UCSD-AML1 (cell line): Measurements from ENCODE around the gene NMNAT2.
"Not testable (repeated sequence)": the region's sequence is repeated elsewhere in the genome, so short reads cannot be mapped to it uniquely, and the experiment has no call there.

ENCODE experiments used
- DNase-seq: peaks from one replicate; lab custom pipeline; 2025; ENCODE audit not compliant: unreplicated experiment; lab: John Stamatoyannopoulos, UW

NMNAT2 gene

GRCh38 chr1:183288583-183288982 is 129.6 kb downstream of the NMNAT2 start:
- no peak for DNase-seq

DNA sequence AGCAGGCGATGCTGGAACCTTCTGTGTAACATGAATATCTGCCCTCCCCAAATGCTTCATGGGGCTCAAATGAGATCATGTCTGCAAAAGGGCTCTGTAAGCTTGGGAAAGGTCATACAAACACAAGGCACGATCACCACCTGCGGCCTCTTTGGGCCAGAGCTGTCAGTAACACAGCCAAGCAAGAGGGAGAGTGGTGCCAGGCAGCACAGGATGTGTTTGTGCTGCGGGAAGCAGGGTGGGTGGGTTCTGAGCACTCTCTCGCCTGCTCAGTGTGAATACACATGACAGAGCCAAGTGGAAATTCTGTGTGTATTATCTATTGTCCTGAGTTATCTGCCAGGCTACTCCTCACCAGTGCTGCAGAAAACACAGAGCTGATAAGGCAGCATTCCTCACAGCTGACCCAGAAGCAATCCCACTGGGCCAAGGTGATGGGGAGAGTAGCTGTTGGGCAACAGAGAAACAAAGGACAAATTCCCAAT is 130.9 kb downstream of the NMNAT2 start:
- no peak for DNase-seq

DNA sequence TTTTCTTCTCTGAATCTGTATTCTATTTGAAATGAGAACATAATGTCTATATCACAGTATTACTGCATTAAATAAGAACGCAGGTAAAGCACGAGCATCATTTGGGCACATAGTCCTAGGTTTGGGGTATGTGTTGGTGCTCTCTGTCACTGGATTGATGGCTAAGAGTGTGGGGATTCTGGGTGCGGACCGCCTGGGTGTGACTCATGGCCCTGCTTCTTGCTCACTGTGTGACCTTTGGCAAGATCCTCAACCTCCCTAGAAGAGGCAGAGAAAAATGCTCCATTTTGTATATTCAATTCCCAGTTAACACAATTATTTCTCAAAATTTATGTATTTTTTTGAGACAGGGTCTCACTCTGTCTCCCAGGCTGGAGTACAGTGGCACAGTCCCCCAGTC is 132.4 kb downstream of the NMNAT2 start:
- DNase-seq: no peak

DNA sequence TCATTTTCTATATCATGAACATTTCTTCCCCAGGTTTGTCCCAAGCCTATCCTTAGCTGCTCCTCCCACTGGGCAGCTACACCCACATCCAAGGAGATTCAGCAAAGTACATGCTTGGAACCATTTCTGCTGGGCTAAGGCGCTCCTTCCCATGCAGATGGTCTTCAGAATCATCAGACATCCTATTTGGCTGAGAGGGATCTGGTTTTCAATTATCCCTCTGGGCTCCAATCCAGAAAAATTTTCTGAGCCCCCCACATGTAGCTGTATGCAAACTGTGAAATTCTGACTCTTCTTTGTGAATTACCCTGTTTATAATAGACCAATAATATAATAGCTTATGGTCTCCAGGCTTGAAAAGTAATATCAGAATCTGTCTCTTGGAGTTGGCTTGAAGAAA is 132.9 kb downstream of the NMNAT2 start:
- DNase-seq: no peak

GRCh38 chr1:183284086-183284485 is 134.1 kb downstream of the NMNAT2 start:
- DNase-seq: no peak

GRCh38 chr1:183283286-183283685 is 134.9 kb downstream of the NMNAT2 start:
- no peak for DNase-seq

DNA sequence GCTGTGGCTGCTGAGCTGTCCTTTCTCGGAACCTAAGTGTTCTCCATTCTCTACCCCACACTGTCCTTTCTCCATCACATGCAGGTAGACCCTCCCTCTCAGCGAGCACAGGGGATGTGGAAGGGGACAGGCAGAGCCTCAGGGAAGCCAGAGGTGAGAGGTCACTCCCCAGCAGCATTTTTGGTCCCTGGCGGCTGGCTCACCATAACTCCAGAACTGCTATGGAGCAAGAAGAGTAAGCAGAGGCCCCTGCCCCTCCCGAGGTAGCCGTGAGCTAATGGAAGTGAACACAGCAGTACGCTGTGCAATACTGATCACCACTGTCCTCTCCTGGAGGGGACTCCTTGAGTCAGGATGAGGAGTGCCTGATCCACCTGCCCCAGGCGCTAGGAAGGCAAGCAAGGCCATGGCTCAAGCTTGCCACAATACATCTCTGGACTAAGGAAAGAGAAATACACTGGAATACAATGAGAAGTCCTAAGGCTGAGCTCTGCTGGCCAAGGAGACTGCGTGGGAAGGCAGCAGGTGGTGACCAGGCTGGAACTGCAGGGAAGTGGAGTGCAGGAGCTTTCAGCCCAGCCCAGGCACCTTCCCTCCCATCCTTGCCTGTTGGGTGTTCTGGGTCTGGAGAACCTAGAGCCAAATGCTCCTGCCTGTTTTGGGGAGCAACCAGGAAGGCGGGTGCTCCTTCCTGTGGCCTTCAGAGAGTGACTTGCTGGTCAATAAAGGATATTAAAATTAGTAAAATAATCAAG is 135.9 kb downstream of the NMNAT2 start:
- no peak for DNase-seq

- DNase-seq: peak; percentile 81
These were observed 136.6 kb downstream of the NMNAT2 start for GRCh38 chr1:183281553-183282091.

GRCh38 chr1:183281039-183281438 is 137.1 kb downstream of the NMNAT2 start:
- no peak for DNase-seq

DNA sequence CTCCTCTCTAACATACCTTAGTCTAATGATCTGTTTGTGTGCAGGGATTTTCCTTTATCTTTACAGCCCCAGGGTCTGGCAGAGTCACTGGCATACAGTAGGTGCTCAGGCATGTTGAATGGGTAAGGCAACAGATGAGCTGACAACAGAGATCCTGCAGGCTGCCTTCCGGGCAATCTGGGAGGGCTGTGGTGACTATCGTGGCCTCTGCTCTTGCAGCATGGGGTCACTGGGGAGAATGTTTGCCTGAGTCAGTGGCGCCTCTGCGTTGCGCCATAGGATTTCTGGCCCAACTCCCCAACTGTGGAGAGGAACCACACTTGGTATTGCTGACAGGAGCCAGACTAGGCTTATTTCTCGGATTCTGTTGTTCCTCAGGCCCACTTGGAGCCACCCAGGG is 138.3 kb downstream of the NMNAT2 start:
- DNase-seq: no peak

DNA sequence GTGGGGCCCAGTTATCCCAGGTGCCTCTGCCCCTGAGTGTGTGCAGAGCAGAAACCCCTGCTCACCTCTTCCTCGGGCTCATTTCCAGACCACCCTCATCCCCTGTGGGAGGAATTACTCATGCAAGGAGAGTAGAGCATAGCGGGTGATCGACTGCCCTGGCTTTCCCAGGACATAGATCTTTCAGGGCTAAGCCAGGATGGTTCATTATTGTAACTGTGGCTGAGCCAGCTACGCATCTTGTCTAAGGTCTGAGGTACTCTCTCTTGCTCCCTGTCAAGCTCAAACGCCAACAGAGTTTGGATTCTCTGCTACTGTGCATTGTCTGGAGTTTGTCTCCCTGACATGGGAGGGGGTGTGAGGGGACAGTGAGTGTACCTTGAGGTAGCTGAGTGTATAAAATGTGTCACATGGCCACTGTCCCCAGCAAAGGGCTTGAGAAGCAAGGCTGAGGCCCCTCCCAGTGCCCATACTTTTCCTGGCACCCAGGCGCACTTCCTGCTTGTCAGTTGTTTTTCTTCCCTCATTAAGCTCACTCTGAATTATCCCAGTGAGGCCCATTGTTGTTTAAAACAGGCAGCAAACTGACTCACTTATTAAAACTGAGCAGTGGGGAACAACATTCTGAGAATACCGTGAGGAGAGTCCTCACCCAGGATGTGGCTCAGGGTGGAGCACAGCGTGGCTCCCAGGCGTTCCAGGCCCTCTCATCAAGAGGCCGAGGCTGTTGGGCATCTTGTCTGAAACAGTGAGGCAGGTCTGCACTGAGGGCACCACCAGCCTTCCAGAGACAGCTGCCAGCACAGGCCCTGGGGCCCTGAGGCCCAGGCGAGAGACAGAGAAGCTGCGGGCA is 139.2 kb downstream of the NMNAT2 start:
- DNase-seq: no peak

DNA sequence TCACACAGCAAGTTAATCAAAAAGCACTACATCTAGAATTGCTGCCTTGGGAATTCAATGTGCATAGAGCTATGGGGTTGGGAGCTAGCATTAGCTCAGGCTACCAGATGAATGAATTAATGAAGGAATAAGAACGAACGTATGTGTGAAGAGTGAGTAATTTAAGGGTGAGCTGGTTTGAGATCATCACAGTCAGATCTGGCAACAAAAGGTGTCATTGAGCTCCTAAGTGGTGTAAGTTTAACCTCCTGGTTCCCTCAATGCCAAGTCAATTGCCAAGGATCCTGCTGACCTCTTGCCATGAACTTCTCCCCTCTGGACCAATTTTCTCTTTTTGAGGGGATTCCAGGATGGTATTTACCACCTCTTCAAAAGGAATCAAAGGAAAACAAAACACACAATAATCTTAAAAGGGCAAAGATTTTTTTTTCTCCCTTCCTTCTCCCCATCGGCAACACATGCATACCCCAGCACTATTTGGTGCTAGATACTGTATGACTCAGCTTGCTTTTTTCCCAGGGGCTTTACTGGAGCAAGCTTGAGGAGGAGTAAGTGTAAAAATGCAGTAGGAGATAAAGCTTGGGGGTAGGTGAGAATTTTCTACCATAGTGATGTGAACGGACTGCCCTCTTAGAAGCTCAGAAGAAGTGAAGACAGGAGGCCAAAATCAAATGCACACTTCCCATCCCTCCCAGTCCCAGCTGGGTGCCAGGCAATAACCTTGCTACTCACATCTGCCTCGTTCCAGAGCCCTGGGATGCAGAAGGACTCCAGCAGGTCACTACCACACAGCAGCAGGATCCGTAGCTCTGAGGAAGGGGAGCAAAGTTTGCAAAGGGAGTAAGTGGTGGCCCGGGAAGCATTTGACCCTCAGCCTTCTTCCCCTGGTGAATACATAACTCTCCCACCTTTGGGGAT is 140.1 kb downstream of the NMNAT2 start:
- no peak for DNase-seq

DNA sequence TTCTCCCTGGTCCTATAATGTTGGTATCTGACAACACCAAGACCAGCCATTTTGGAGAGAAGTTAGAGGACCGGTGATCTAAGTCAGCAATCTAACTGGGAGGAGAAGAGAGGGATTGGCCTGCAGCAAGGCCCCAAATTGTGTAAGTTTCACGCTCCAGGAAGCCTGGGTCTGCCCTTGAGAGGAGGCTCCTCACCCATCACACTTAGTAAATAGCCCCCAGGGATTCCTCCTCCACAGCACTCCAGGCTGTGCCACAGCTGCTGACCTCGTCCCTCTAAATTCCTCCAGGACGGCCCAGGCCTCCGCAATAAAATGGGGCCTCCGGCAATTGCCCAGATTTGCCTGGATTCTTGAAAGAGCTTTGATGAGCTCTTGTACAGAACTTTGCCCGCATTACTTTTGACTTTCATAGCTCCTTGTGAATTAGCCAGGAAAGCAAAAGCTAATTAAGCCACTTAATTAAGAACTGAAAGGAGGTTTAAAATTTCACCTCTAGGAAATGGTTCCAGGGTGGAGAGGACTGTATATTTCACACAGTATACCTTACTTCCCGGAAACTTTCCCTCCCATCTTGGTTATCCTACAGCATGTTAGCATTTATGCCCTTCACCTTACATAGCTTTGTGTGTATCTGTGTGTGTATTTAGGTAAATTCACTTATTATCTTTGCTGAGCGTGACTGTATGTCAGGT is 141.6 kb downstream of the NMNAT2 start:
- no peak for DNase-seq

DNA sequence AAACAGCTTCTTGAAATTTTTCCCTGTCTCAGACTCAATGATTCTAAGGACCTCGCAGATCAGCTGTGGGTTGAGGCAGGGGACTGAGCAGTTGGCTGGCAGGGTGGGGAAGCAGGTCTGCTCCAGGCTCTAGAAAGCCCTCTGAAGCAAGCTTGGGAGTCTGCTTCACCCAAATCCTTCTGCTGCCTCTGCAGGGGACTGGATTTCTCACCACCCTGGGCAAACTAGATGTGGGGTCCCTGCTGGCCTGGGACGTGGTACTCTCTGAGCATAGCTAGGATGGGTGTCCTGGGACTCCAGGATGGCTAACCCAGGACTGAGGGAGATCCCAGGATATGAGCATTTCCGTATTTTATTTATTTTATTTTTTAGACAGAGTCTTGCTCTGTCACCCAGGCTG is 142.9 kb downstream of the NMNAT2 start:
- no peak for DNase-seq

GRCh38 chr1:183274836-183275235 is 143.3 kb downstream of the NMNAT2 start:
- no peak for DNase-seq

DNA sequence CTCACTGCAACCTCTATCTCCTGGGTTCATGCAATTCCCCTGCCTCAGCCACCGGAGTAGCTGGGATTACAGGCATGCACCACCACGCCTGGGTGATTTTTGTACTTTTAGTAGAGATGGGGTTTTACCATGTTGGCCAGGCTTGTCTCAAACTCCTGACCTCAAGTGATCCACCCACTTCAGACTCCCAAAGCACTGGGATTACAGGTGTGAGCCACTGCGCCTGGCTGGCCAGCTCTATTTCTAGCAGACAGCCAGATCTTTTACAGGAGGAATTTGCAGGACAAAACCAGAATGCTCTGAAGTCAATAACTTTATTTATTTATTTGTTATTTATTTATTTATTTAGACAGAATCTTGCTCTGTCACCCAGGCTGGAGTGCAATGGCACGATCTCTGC is 144.2 kb downstream of the NMNAT2 start:
- DNase-seq: not testable (repeated sequence)

GRCh38 chr1:183273300-183273699 is 144.9 kb downstream of the NMNAT2 start:
- DNase-seq: no peak

- DNase-seq: no peak
These were observed 145.8 kb downstream of the NMNAT2 start for GRCh38 chr1:183272390-183272848.

DNA sequence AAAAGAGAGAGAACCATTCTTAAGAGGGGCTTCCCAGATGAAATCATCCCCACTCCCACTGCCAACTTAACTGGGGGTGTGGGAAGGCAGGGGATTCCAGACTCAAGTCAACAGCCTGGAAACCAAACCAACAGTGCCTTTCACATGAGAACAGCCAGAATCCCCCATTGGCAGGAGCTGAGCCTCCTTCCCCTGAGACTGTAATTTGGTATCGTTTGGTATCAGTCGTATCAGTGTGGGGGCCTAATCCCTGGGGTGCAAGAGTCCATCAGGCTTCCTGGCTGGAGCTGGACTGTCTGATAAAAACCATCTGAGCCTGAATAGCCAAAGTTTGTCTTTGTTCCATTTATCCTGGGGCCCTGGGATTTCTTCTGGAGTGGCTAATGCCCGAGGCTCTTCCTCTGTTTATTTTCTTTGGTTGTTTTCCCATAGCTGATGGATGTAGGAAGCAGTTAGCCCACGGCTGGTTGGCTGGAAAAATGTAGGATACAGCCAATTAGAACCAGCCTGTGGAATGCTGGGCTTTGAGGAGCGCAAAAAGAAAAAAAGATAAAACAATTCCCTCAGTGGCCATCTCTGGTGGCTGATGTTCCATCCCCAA is 147.5 kb downstream of the NMNAT2 start:
- DNase-seq: no peak
